ENCODE data around the gene TBC1D22B.

- TF ChIP-seq GATA3 (IDR thresholded peaks at IDR 0.05; ENCODE audit: low read depth, low read length), result no peak
- no peak for TF ChIP-seq GATA2 (IDR thresholded peaks at IDR 0.05; ENCODE audit: low read depth, low read length)
These were observed 12.9 kb upstream of the TBC1D22B start for GRCh38 chr6:37244430-37245310.
